ENCODE measurements around the gene SSBP3.

SSBP3 gene

GRCh38 chr1:54325703-54326461, 80.3 kb downstream of the SSBP3 start:
- Histone ChIP-seq H3K36me3 (ENCODE audit: control insufficient read depth, insufficient read depth, low read length, severe bottlenecking) (no peaks in the 10 kb centered on the region), H3K9ac (ENCODE audit: low read length) (no peak overlapping the region), H3K4me3 (ENCODE audit: low read length) (no peak overlapping the region), H3K27me3 (replicated peaks; ENCODE audit: control insufficient read depth, insufficient read depth, low read length) (no peaks in the 10 kb centered on the region), H3K4me1 (ENCODE audit: control insufficient read depth, insufficient read depth, low read length) (peaks cover 49% of the 10 kb centered on the region), H3K9me3 (ENCODE audit: control insufficient read depth, low read length) (no peaks in the 10 kb centered on the region)
- DNase-seq (ENCODE audit: low read depth), result no peak

- H3K9ac ChIP-seq (ENCODE audit: low read length), result peak overlapping the region; percentile 24
- H3K9me3 ChIP-seq (ENCODE audit: control insufficient read depth, low read length), result no peaks in the 10 kb centered on the region
- H3K4me1 ChIP-seq (ENCODE audit: control insufficient read depth, insufficient read depth, low read length), result peaks cover 45% of the 10 kb centered on the region
- no peaks in the 10 kb centered on the region for H3K36me3 ChIP-seq (ENCODE audit: control insufficient read depth, insufficient read depth, low read length, severe bottlenecking)
- no peak for DNase-seq (ENCODE audit: low read depth)
- no peak overlapping the region for H3K4me3 ChIP-seq (ENCODE audit: low read length)
- H3K27me3 ChIP-seq (replicated peaks; ENCODE audit: control insufficient read depth, insufficient read depth, low read length), result no peaks in the 10 kb centered on the region
Measured at GRCh38 chr1:54325284-54325683, 80.9 kb downstream of the SSBP3 start.

- Histone ChIP-seq H3K4me3 (ENCODE audit: low read length) (peak overlapping the region; percentile 13), H3K27me3 (replicated peaks; ENCODE audit: control insufficient read depth, insufficient read depth, low read length) (no peaks in the 10 kb centered on the region), H3K36me3 (ENCODE audit: control insufficient read depth, insufficient read depth, low read length, severe bottlenecking) (no peaks in the 10 kb centered on the region), H3K9ac (ENCODE audit: low read length) (peak overlapping the region; percentile 36), H3K9me3 (ENCODE audit: control insufficient read depth, low read length) (no peaks in the 10 kb centered on the region), H3K4me1 (ENCODE audit: control insufficient read depth, insufficient read depth, low read length) (peaks cover 44% of the 10 kb centered on the region)
- no peak for DNase-seq (ENCODE audit: low read depth)
Measured at GRCh38 chr1:54324251-54325140, 81.7 kb downstream of the SSBP3 start.

- H3K9me3 ChIP-seq (ENCODE audit: control insufficient read depth, low read length), result no peaks in the 10 kb centered on the region
- no peaks in the 10 kb centered on the region for H3K36me3 ChIP-seq (ENCODE audit: control insufficient read depth, insufficient read depth, low read length, severe bottlenecking)
- H3K27me3 ChIP-seq (replicated peaks; ENCODE audit: control insufficient read depth, insufficient read depth, low read length), result no peaks in the 10 kb centered on the region
- no peak for DNase-seq (ENCODE audit: low read depth)
- H3K4me3 ChIP-seq (ENCODE audit: low read length), result peak overlapping the region; percentile 13
- peaks cover 38% of the 10 kb centered on the region for H3K4me1 ChIP-seq (ENCODE audit: control insufficient read depth, insufficient read depth, low read length)
- no peak overlapping the region for H3K9ac ChIP-seq (ENCODE audit: low read length)
Measured at GRCh38 chr1:54323921-54324250, 82.3 kb downstream of the SSBP3 start.

GRCh38 chr1:54323324-54323739, 82.9 kb downstream of the SSBP3 start:
- Histone ChIP-seq H3K4me3 (ENCODE audit: low read length) (no peak overlapping the region), H3K9ac (ENCODE audit: low read length) (no peak overlapping the region), H3K27me3 (replicated peaks; ENCODE audit: control insufficient read depth, insufficient read depth, low read length) (no peaks in the 10 kb centered on the region), H3K9me3 (ENCODE audit: control insufficient read depth, low read length) (no peaks in the 10 kb centered on the region), H3K36me3 (ENCODE audit: control insufficient read depth, insufficient read depth, low read length, severe bottlenecking) (no peaks in the 10 kb centered on the region), H3K4me1 (ENCODE audit: control insufficient read depth, insufficient read depth, low read length) (peaks cover 37% of the 10 kb centered on the region)
- no peak for DNase-seq (ENCODE audit: low read depth)

- Histone ChIP-seq H3K27me3 (replicated peaks; ENCODE audit: control insufficient read depth, insufficient read depth, low read length) (no peaks in the 10 kb centered on the region), H3K4me1 (ENCODE audit: control insufficient read depth, insufficient read depth, low read length) (no peaks in the 10 kb centered on the region), H3K4me3 (ENCODE audit: low read length) (no peak overlapping the region), H3K9ac (ENCODE audit: low read length) (no peak overlapping the region), H3K36me3 (ENCODE audit: control insufficient read depth, insufficient read depth, low read length, severe bottlenecking) (no peaks in the 10 kb centered on the region), H3K9me3 (ENCODE audit: control insufficient read depth, low read length) (no peaks in the 10 kb centered on the region)
- DNase-seq (ENCODE audit: low read depth), result no peak
Measured at GRCh38 chr1:54318246-54318814, 87.9 kb downstream of the SSBP3 start.

- Histone ChIP-seq H3K9me3 (ENCODE audit: control insufficient read depth, low read length) (no peaks in the 10 kb centered on the region), H3K4me3 (ENCODE audit: low read length) (no peak overlapping the region), H3K27me3 (replicated peaks; ENCODE audit: control insufficient read depth, insufficient read depth, low read length) (no peaks in the 10 kb centered on the region), H3K36me3 (ENCODE audit: control insufficient read depth, insufficient read depth, low read length, severe bottlenecking) (no peaks in the 10 kb centered on the region), H3K9ac (ENCODE audit: low read length) (no peak overlapping the region), H3K4me1 (ENCODE audit: control insufficient read depth, insufficient read depth, low read length) (peaks cover 7% of the 10 kb centered on the region)
- DNase-seq (ENCODE audit: low read depth), result no peak
Measured at GRCh38 chr1:54317084-54317483, 89.1 kb downstream of the SSBP3 start.

- no peak for DNase-seq (ENCODE audit: low read depth)
- Histone ChIP-seq H3K4me3 (ENCODE audit: low read length) (no peak overlapping the region), H3K27me3 (replicated peaks; ENCODE audit: control insufficient read depth, insufficient read depth, low read length) (no peaks in the 10 kb centered on the region), H3K9ac (ENCODE audit: low read length) (no peak overlapping the region), H3K4me1 (ENCODE audit: control insufficient read depth, insufficient read depth, low read length) (peaks cover 22% of the 10 kb centered on the region), H3K36me3 (ENCODE audit: control insufficient read depth, insufficient read depth, low read length, severe bottlenecking) (no peaks in the 10 kb centered on the region), H3K9me3 (ENCODE audit: control insufficient read depth, low read length) (no peaks in the 10 kb centered on the region)
Measured at GRCh38 chr1:54315099-54315498, 91.1 kb downstream of the SSBP3 start.

GRCh38 chr1:54314696-54315095, 91.5 kb downstream of the SSBP3 start:
- Histone ChIP-seq H3K4me1 (ENCODE audit: control insufficient read depth, insufficient read depth, low read length) (peaks cover 26% of the 10 kb centered on the region), H3K9me3 (ENCODE audit: control insufficient read depth, low read length) (no peaks in the 10 kb centered on the region), H3K9ac (ENCODE audit: low read length) (no peak overlapping the region), H3K4me3 (ENCODE audit: low read length) (no peak overlapping the region), H3K36me3 (ENCODE audit: control insufficient read depth, insufficient read depth, low read length, severe bottlenecking) (no peaks in the 10 kb centered on the region), H3K27me3 (replicated peaks; ENCODE audit: control insufficient read depth, insufficient read depth, low read length) (no peaks in the 10 kb centered on the region)
- no peak for DNase-seq (ENCODE audit: low read depth)

- no peak overlapping the region for H3K9ac ChIP-seq (ENCODE audit: low read length)
- H3K36me3 ChIP-seq (ENCODE audit: control insufficient read depth, insufficient read depth, low read length, severe bottlenecking), result no peaks in the 10 kb centered on the region
- peak; percentile 44 for DNase-seq (ENCODE audit: low read depth)
- H3K4me1 ChIP-seq (ENCODE audit: control insufficient read depth, insufficient read depth, low read length), result peaks cover 32% of the 10 kb centered on the region
- H3K4me3 ChIP-seq (ENCODE audit: low read length), result no peak overlapping the region
- H3K9me3 ChIP-seq (ENCODE audit: control insufficient read depth, low read length), result no peaks in the 10 kb centered on the region
- H3K27me3 ChIP-seq (replicated peaks; ENCODE audit: control insufficient read depth, insufficient read depth, low read length), result no peaks in the 10 kb centered on the region
Measured at GRCh38 chr1:54312796-54313316, 93.3 kb downstream of the SSBP3 start.

- no peaks in the 10 kb centered on the region for H3K36me3 ChIP-seq (ENCODE audit: control insufficient read depth, insufficient read depth, low read length, severe bottlenecking)
- peaks cover 32% of the 10 kb centered on the region for H3K4me1 ChIP-seq (ENCODE audit: control insufficient read depth, insufficient read depth, low read length)
- DNase-seq (ENCODE audit: low read depth), result no peak
Measured at GRCh38 chr1:54311506-54311905, 94.7 kb downstream of the SSBP3 start.

More at GRCh38 chr1:54311506-54311905, 94.7 kb downstream of the SSBP3 start:
- H3K4me3 ChIP-seq (ENCODE audit: low read length), result no peak overlapping the region
- H3K27me3 ChIP-seq (replicated peaks; ENCODE audit: control insufficient read depth, insufficient read depth, low read length), result no peaks in the 10 kb centered on the region
- no peak overlapping the region for H3K9ac ChIP-seq (ENCODE audit: low read length)
- no peaks in the 10 kb centered on the region for H3K9me3 ChIP-seq (ENCODE audit: control insufficient read depth, low read length)

Measured in adipocyte (in vitro differentiated cells).